GM12878 (cell line): ENCODE results near the gene MAGEA9. TPM values are rescaled to one million over a fixed set of nuclear protein-coding genes. Genes with fewer than 3 reads are reported as not detected.
A peak's percentile ranks its signal among the peaks of the same experiment; 100 is the strongest.

ENCODE experiments used
- ATAC-seq: fragments of 200-7000 bp; cut with Tn5 transposase; 3 replicates; pipeline ENCODE4 v1.9.1; 2020; ENCODE audit warnings: mild to moderate bottlenecking, moderate library complexity
- BruUV-seq: library from RNA; stranded (reverse); fragments of 400-500 nt; replicated peaks from 2 replicates; lab custom pipeline; 2021; lab: Mats Ljungman, UMichigan
- CTCF ChIA-PET: fragments of 300-600 bp; sonication (Branson Sonifier 250); formaldehyde crosslinking; extraction: SDS; loops from one replicate; lab custom pipeline; 2021; ENCODE audit warnings: inconsistent platforms; lab: Yijun Ruan, JAX
- POLR2A ChIA-PET: fragments of 350-600 bp; formaldehyde crosslinking; extraction: SDS; loops from one replicate; lab custom pipeline; 2021; ENCODE audit warnings: inconsistent platforms; lab: Charles Lee
- RAD21 ChIA-PET: fragments of 300-600 bp; sonication (Branson Sonifier 250); formaldehyde crosslinking; loops from one replicate; lab custom pipeline; 2023; ENCODE audit warnings: antibody characterized with exemption; ENCODE audit not compliant: unreplicated experiment; lab: Charles Lee
- SMC1A ChIA-PET: fragments of 300-600 bp; sonication (Branson Sonifier 250); formaldehyde crosslinking; loops from one replicate; lab custom pipeline; 2023; ENCODE audit not compliant: unreplicated experiment, uncharacterized antibody; lab: Charles Lee
- DNase-seq: peaks from one replicate; pipeline ENCODE4 v3.0.0-alpha.2; 2011; ENCODE audit warnings: low read depth, low spot score
- FAIRE-seq: peaks from 3 replicates; lab custom pipeline; 2011; peaks lifted over from hg19 to GRCh38; lab: Jason Lieb, UNC
- H2AFZ ChIP-seq: 2 replicates; pipeline ENCODE4 v1.6.0; 2011; ENCODE audit warnings: low read depth, low read length, control low read depth; ENCODE audit not compliant: control insufficient read depth
- H3K27ac ChIP-seq: 2 replicates; pipeline ENCODE4 v1.5.1; 2011; ENCODE audit warnings: control low read depth; ENCODE audit not compliant: control insufficient read depth, insufficient read depth
- H3K27me3 ChIP-seq, 2 experiments: replicated peaks in 1 of 2; 2 replicates each; pipeline versions ENCODE4 v1.6.0 to v1.6.1; 2011; ENCODE audit warnings: low read length in 1 of 2; ENCODE audit not compliant: control insufficient read depth in 2 of 2, insufficient read depth in 2 of 2
- H3K36me3 ChIP-seq, 2 experiments: 2 replicates each; pipeline ENCODE4 v1.5.1; 2011; ENCODE audit warnings: low read length in 1 of 2; ENCODE audit not compliant: control insufficient read depth in 2 of 2, insufficient read depth in 2 of 2
- H3K4me1 ChIP-seq: 2 replicates; pipeline ENCODE4 v1.6.1; 2011; ENCODE audit warnings: mild to moderate bottlenecking, low read length, moderate library complexity, mixed read lengths; ENCODE audit not compliant: control insufficient read depth, insufficient read depth
- H3K4me2 ChIP-seq: 2 replicates; pipeline ENCODE4 v1.6.0; 2011; ENCODE audit warnings: control low read depth; ENCODE audit not compliant: control insufficient read depth, insufficient read depth
- H3K4me3 ChIP-seq: fragments of 200-600 bp; sonication (generic); 2 replicates; pipeline ENCODE4 v1.5.1; 2016
- H3K79me2 ChIP-seq: 2 replicates; pipeline ENCODE4 v1.6.0; 2011; ENCODE audit warnings: low read length; ENCODE audit not compliant: control insufficient read depth, insufficient read depth
- H3K9ac ChIP-seq: 2 replicates; pipeline ENCODE4 v1.8.0; 2011; ENCODE audit warnings: low read length, control low read depth, mixed read lengths; ENCODE audit not compliant: control insufficient read depth, insufficient read depth
- H3K9me3 ChIP-seq: replicated peaks from 3 replicates; pipeline ENCODE4 v1.5.1; 2011; ENCODE audit warnings: mild to moderate bottlenecking, low read length; ENCODE audit not compliant: control insufficient read depth, insufficient read depth
- H4K20me1 ChIP-seq: 2 replicates; pipeline ENCODE4 v1.6.0; 2011; ENCODE audit not compliant: control insufficient read depth, insufficient read depth
- KDM1A ChIP-seq: fragments of 200-600 bp; sonication (generic); IDR thresholded peaks from 2 replicates; pipeline ENCODE4 v1.6.1; 2016; ENCODE audit warnings: borderline replicate concordance
- RELA ChIP-seq: fragments of 450-650 bp; IDR thresholded peaks from 2 replicates; pipeline ENCODE4 v1.8.0; 2014; ENCODE audit warnings: borderline replicate concordance; ENCODE audit not compliant: partially characterized antibody
- SUPT20H ChIP-seq: IDR thresholded peaks from 2 replicates; pipeline ENCODE4 v1.6.1; 2011; ENCODE audit warnings: low read depth, mild to moderate bottlenecking, low read length, moderate library complexity, borderline replicate concordance; ENCODE audit not compliant: control insufficient read depth
- YBX1 ChIP-seq: fragments of 450-650 bp; IDR thresholded peaks from 2 replicates; pipeline ENCODE4 v1.6.1; 2016; ENCODE audit warnings: antibody characterized with exemption
- in situ Hi-C: fragments of 300-500 bp; cut with MboI; formaldehyde crosslinking; loops from 9 replicates; pipeline ENCODE4 v1.14.3; 2018; ENCODE audit warnings: mixed read lengths
- intact Hi-C: fragments of 100-400 bp; cut with micrococcal nuclease; formaldehyde crosslinking; loops from one replicate; pipeline ENCODE4 v1.14.2; 2022; ENCODE audit not compliant: unreplicated experiment
- polyA plus RNA-seq, 11 experiments: library from polyadenylated mRNA; depleted of rRNA in 4 of 11; unstranded in 6 of 11; stranded (reverse) in 5 of 11; fragments of >200 nt; fragmentation: Nextera tagmentation in 4 of 11; fragmentation: Illumina TruSeq in 1 of 11; extraction: Ambion mirVana in 4 of 11; extraction: Trizol in 1 of 11; gene quantifications; 1 replicate in 1 of 11; 2 replicates in 10 of 11; pipeline versions ENCODE4 v1.2.1 to v1.2.3, GENCODE V29; 2011 to 2016; ENCODE audit warnings: inconsistent platforms in 2 of 11, missing spikeins in 2 of 11, low read depth in 1 of 11
- small RNA-seq: library from RNA; depleted of rRNA; stranded (forward); fragments of <200 nt; gene quantifications from one replicate; pipeline ENCODE3, GENCODE V24; 2014
- total RNA-seq, 4 experiments: library from RNA; depleted of rRNA in 3 of 4; stranded (reverse); fragments of >200 nt in 3 of 4; fragmentation: Illumina TruSeq in 1 of 4; extraction: Trizol in 1 of 4; gene quantifications; 2 replicates each; pipeline versions ENCODE4 v1.2.1 to v1.2.3, GENCODE V29; 2013 to 2021
- TF ChIP-seq, protein P1 (sequence below): fragments of 450-650 bp; IDR thresholded peaks from 2 replicates; pipeline ENCODE4 v1.6.1; 2017; ENCODE audit warnings: borderline replicate concordance
- TF ChIP-seq, protein P2 (sequence below): fragments of 450-650 bp; IDR thresholded peaks from 2 replicates; pipeline ENCODE4 v1.6.1; 2017; ENCODE audit warnings: mild to moderate bottlenecking, moderate library complexity

MAGEA9 gene
- total and polyA plus RNA-seq, 10 of the 15 experiments (the other 5 are each of a cell fraction or from before 2014, with no cell fraction given) = not detected

DNA sequence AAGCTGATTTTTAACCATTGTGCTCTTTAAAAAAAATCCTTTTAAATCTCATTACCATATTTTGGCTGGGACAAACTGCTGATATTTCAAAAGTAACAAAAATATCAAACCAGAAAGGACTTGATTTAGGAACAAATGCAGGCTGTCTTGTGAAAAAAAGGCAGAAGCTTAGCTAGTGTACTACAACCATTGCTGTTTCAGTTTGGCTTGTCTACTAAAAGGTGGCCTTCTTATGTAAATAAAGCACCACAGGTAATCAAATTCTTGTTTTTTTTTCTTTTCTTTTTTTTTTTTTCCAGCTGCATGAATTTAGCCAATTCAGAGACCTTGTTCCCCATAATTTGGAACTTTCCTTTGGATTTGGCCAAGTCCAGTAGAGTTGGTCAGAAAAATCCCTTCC, 55.4 kb downstream of the MAGEA9 start:
- Histone ChIP-seq H3K4me1 (no peaks in the 10 kb centered on the region), H3K27me3 (no peaks in the 10 kb centered on the region), H3K4me3 (no peak overlapping the region), H4K20me1 (no peaks in the 10 kb centered on the region), H3K9me3 (no peaks in the 10 kb centered on the region; the same call in 2 of the 3 replicates), H3K9ac (no peak overlapping the region), H2AFZ (no peak overlapping the region), H3K36me3 (no peaks in the 10 kb centered on the region), H3K4me2 (no peak overlapping the region), H3K27ac (no peak overlapping the region), H3K79me2 (no peaks in the 10 kb centered on the region)
- peak; percentile 58; the same call in 2 of the 3 replicates for ATAC-seq
- ChIA-PET CTCF (interaction anchor here (0.7 to 1.3 kb wide), 3 partner anchors 67 to 265 kb away, joined by 3 read pairs; no protein-coding TSS in a partner anchor), SMC1A (interaction anchor here (0.9 to 1.2 kb wide), 2 partner anchors 67 to 79 kb away, joined by 3 to 5 read pairs; no protein-coding TSS in a partner anchor), POLR2A (interaction anchor here (1.1 kb wide), 1 partner anchor 12 kb away, joined by 5 read pairs; no protein-coding TSS in a partner anchor), RAD21 (interaction anchor here (0.9 to 1.1 kb wide), 2 partner anchors 38 to 102 kb away, joined by 3 to 4 read pairs; no protein-coding TSS in a partner anchor)
- DNase-seq = no peak
- no TSS peak for BruUV-seq
- in situ Hi-C loops (no loop called here), intact Hi-C loops (no loop called here)
- no peak for TF ChIP-seq RELA
- TF ChIP-seq YBX1 = no peak
- TF ChIP-seq KDM1A = no peak
- TF ChIP-seq, protein P1, sequence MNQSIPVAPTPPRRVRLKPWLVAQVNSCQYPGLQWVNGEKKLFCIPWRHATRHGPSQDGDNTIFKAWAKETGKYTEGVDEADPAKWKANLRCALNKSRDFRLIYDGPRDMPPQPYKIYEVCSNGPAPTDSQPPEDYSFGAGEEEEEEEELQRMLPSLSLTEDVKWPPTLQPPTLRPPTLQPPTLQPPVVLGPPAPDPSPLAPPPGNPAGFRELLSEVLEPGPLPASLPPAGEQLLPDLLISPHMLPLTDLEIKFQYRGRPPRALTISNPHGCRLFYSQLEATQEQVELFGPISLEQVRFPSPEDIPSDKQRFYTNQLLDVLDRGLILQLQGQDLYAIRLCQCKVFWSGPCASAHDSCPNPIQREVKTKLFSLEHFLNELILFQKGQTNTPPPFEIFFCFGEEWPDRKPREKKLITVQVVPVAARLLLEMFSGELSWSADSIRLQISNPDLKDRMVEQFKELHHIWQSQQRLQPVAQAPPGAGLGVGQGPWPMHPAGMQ = no peak
- TF ChIP-seq SUPT20H = no peak
- TF ChIP-seq, protein P2, sequence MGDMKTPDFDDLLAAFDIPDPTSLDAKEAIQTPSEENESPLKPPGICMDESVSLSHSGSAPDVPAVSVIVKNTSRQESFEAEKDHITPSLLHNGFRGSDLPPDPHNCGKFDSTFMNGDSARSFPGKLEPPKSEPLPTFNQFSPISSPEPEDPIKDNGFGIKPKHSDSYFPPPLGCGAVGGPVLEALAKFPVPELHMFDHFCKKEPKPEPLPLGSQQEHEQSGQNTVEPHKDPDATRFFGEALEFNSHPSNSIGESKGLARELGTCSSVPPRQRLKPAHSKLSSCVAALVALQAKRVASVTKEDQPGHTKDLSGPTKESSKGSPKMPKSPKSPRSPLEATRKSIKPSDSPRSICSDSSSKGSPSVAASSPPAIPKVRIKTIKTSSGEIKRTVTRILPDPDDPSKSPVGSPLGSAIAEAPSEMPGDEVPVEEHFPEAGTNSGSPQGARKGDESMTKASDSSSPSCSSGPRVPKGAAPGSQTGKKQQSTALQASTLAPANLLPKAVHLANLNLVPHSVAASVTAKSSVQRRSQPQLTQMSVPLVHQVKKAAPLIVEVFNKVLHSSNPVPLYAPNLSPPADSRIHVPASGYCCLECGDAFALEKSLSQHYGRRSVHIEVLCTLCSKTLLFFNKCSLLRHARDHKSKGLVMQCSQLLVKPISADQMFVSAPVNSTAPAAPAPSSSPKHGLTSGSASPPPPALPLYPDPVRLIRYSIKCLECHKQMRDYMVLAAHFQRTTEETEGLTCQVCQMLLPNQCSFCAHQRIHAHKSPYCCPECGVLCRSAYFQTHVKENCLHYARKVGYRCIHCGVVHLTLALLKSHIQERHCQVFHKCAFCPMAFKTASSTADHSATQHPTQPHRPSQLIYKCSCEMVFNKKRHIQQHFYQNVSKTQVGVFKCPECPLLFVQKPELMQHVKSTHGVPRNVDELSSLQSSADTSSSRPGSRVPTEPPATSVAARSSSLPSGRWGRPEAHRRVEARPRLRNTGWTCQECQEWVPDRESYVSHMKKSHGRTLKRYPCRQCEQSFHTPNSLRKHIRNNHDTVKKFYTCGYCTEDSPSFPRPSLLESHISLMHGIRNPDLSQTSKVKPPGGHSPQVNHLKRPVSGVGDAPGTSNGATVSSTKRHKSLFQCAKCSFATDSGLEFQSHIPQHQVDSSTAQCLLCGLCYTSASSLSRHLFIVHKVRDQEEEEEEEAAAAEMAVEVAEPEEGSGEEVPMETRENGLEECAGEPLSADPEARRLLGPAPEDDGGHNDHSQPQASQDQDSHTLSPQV = no peak
- no peak for FAIRE-seq

Small RNAs within 50 kb of the gene (small RNA-seq; reads per million reads assigned to genes)
- not detected for gene AC244098.1
- gene AC244098.2 = not detected
- not detected for gene AC244098.3

Other genes starting within 250 kb of the MAGEA9 start
Only the 7 nearest of the 10 such genes appear.
- 0.11 TPM in 1 of 2 replicates, not detected in the other for gene HSFX2, start 186.6 kb upstream of the MAGEA9 start, total RNA-seq (2014; rRNA removed)
- gene HSFX2, start 186.6 kb upstream of the MAGEA9 start, total RNA-seq (2014; rRNA removed; fragmentation: Illumina TruSeq; extraction: Trizol) = 0.18 TPM in 1 of 2 replicates, not detected in the other
- gene HSFX2, start 186.6 kb upstream of the MAGEA9 start, total RNA-seq (2021) = not detected in 2 replicates
- gene HSFX2, start 186.6 kb upstream of the MAGEA9 start, polyA plus RNA-seq (2011; rRNA removed) = 0.07 TPM in 1 of 2 replicates, not detected in the other
- gene HSFX2, start 186.6 kb upstream of the MAGEA9 start, polyA plus RNA-seq (2014; fragmentation: Illumina TruSeq; extraction: Trizol) = not detected in 2 replicates
- not detected for gene HSFX2, start 186.6 kb upstream of the MAGEA9 start, polyA plus RNA-seq (2014; fragmentation: Nextera tagmentation; extraction: Ambion mirVana)
- gene HSFX2, start 186.6 kb upstream of the MAGEA9 start, polyA plus RNA-seq (2014; rRNA removed) = 0.14 TPM in 1 of 2 replicates, not detected in the other
- gene HSFX2, start 186.6 kb upstream of the MAGEA9 start, polyA plus RNA-seq (2016; fragmentation: Nextera tagmentation; extraction: Ambion mirVana) = not detected
- 11.9 and 12.5 TPM in 2 replicates for gene TMEM185A, start 150.1 kb upstream of the MAGEA9 start, total RNA-seq (2014; rRNA removed)
- 9.6 and 11.0 TPM in 2 replicates for gene TMEM185A, start 150.1 kb upstream of the MAGEA9 start, total RNA-seq (2014; rRNA removed; fragmentation: Illumina TruSeq; extraction: Trizol)
- gene TMEM185A, start 150.1 kb upstream of the MAGEA9 start, total RNA-seq (2021) = 13.0 and 15.0 TPM in 2 replicates
- gene TMEM185A, start 150.1 kb upstream of the MAGEA9 start, polyA plus RNA-seq (2011; rRNA removed) = 24.5 and 25.1 TPM in 2 replicates
- gene TMEM185A, start 150.1 kb upstream of the MAGEA9 start, polyA plus RNA-seq (2014; fragmentation: Illumina TruSeq; extraction: Trizol) = 11.2 and 11.5 TPM in 2 replicates
- 1 to 10 TPM; 2.4 to 3.9 TPM for gene TMEM185A, start 150.1 kb upstream of the MAGEA9 start, polyA plus RNA-seq (2014; fragmentation: Nextera tagmentation; extraction: Ambion mirVana)
- gene TMEM185A, start 150.1 kb upstream of the MAGEA9 start, polyA plus RNA-seq (2014; rRNA removed) = 11.6 and 11.9 TPM in 2 replicates
- gene TMEM185A, start 150.1 kb upstream of the MAGEA9 start, polyA plus RNA-seq (2016; fragmentation: Nextera tagmentation; extraction: Ambion mirVana) = 10 to 100 TPM; 16.8 to 19.1 TPM
- gene MAGEA11, start 69.9 kb upstream of the MAGEA9 start, total RNA-seq (2014; rRNA removed) = not detected in 2 replicates
- not detected in 2 replicates for gene MAGEA11, start 69.9 kb upstream of the MAGEA9 start, total RNA-seq (2014; rRNA removed; fragmentation: Illumina TruSeq; extraction: Trizol)
- gene MAGEA11, start 69.9 kb upstream of the MAGEA9 start, total RNA-seq (2021) = not detected in 2 replicates
- not detected in 2 replicates for gene MAGEA11, start 69.9 kb upstream of the MAGEA9 start, polyA plus RNA-seq (2011; rRNA removed)
- gene MAGEA11, start 69.9 kb upstream of the MAGEA9 start, polyA plus RNA-seq (2014; fragmentation: Illumina TruSeq; extraction: Trizol) = not detected in 2 replicates
- under 1 TPM in 1 of 2 experiments, not detected in 1; 0.07 TPM for gene MAGEA11, start 69.9 kb upstream of the MAGEA9 start, polyA plus RNA-seq (2014; fragmentation: Nextera tagmentation; extraction: Ambion mirVana)
- gene MAGEA11, start 69.9 kb upstream of the MAGEA9 start, polyA plus RNA-seq (2014; rRNA removed) = not detected in 2 replicates
- gene MAGEA11, start 69.9 kb upstream of the MAGEA9 start, polyA plus RNA-seq (2016; fragmentation: Nextera tagmentation; extraction: Ambion mirVana) = not detected
- gene HSFX1, start 7.9 kb upstream of the MAGEA9 start, total RNA-seq (2014; rRNA removed) = 0.16 and 0.34 TPM in 2 replicates
- 0.09 and 0.14 TPM in 2 replicates for gene HSFX1, start 7.9 kb upstream of the MAGEA9 start, total RNA-seq (2014; rRNA removed; fragmentation: Illumina TruSeq; extraction: Trizol)
- 0.35 and 0.56 TPM in 2 replicates for gene HSFX1, start 7.9 kb upstream of the MAGEA9 start, total RNA-seq (2021)
- gene HSFX1, start 7.9 kb upstream of the MAGEA9 start, polyA plus RNA-seq (2011; rRNA removed) = 0.15 and 0.16 TPM in 2 replicates
- 0.10 TPM in 1 of 2 replicates, not detected in the other for gene HSFX1, start 7.9 kb upstream of the MAGEA9 start, polyA plus RNA-seq (2014; fragmentation: Illumina TruSeq; extraction: Trizol)
- gene HSFX1, start 7.9 kb upstream of the MAGEA9 start, polyA plus RNA-seq (2014; fragmentation: Nextera tagmentation; extraction: Ambion mirVana) = not detected
- gene HSFX1, start 7.9 kb upstream of the MAGEA9 start, polyA plus RNA-seq (2014; rRNA removed) = 0.06 and 0.25 TPM in 2 replicates
- gene HSFX1, start 7.9 kb upstream of the MAGEA9 start, polyA plus RNA-seq (2016; fragmentation: Nextera tagmentation; extraction: Ambion mirVana) = under 1 TPM in 1 of 2 experiments, not detected in 1; 0.09 TPM
- not detected in 2 replicates for gene MAGEA8, start 99.3 kb downstream of the MAGEA9 start, total RNA-seq (2014; rRNA removed)
- gene MAGEA8, start 99.3 kb downstream of the MAGEA9 start, total RNA-seq (2014; rRNA removed; fragmentation: Illumina TruSeq; extraction: Trizol) = not detected in 2 replicates
- not detected in 2 replicates for gene MAGEA8, start 99.3 kb downstream of the MAGEA9 start, total RNA-seq (2021)
- 0.04 and 0.20 TPM in 2 replicates for gene MAGEA8, start 99.3 kb downstream of the MAGEA9 start, polyA plus RNA-seq (2011; rRNA removed)
- 0.06 TPM in 1 of 2 replicates, not detected in the other for gene MAGEA8, start 99.3 kb downstream of the MAGEA9 start, polyA plus RNA-seq (2014; fragmentation: Illumina TruSeq; extraction: Trizol)
- gene MAGEA8, start 99.3 kb downstream of the MAGEA9 start, polyA plus RNA-seq (2014; fragmentation: Nextera tagmentation; extraction: Ambion mirVana) = under 1 TPM in 1 of 2 experiments, not detected in 1; 0.13 TPM
- not detected in 2 replicates for gene MAGEA8, start 99.3 kb downstream of the MAGEA9 start, polyA plus RNA-seq (2014; rRNA removed)
- not detected for gene MAGEA8, start 99.3 kb downstream of the MAGEA9 start, polyA plus RNA-seq (2016; fragmentation: Nextera tagmentation; extraction: Ambion mirVana)
- 0.16 TPM in 1 of 2 replicates, not detected in the other for gene HSFX4, start 147.6 kb downstream of the MAGEA9 start, total RNA-seq (2014; rRNA removed)
- not detected in 2 replicates for gene HSFX4, start 147.6 kb downstream of the MAGEA9 start, total RNA-seq (2014; rRNA removed; fragmentation: Illumina TruSeq; extraction: Trizol)
- not detected in 2 replicates for gene HSFX4, start 147.6 kb downstream of the MAGEA9 start, total RNA-seq (2021)
- not detected in 2 replicates for gene HSFX4, start 147.6 kb downstream of the MAGEA9 start, polyA plus RNA-seq (2011; rRNA removed)
- gene HSFX4, start 147.6 kb downstream of the MAGEA9 start, polyA plus RNA-seq (2014; fragmentation: Illumina TruSeq; extraction: Trizol) = 0.44 TPM in 1 of 2 replicates, not detected in the other
- gene HSFX4, start 147.6 kb downstream of the MAGEA9 start, polyA plus RNA-seq (2014; fragmentation: Nextera tagmentation; extraction: Ambion mirVana) = under 1 TPM; 0.11 to 0.21 TPM
- 0.13 TPM in 1 of 2 replicates, not detected in the other for gene HSFX4, start 147.6 kb downstream of the MAGEA9 start, polyA plus RNA-seq (2014; rRNA removed)
- gene HSFX4, start 147.6 kb downstream of the MAGEA9 start, polyA plus RNA-seq (2016; fragmentation: Nextera tagmentation; extraction: Ambion mirVana) = under 1 TPM; 0.21 to 0.24 TPM
- 28.7 and 38.6 TPM in 2 replicates for gene EOLA2, start 156.6 kb downstream of the MAGEA9 start, total RNA-seq (2014; rRNA removed)
- 22.5 and 23.9 TPM in 2 replicates for gene EOLA2, start 156.6 kb downstream of the MAGEA9 start, total RNA-seq (2014; rRNA removed; fragmentation: Illumina TruSeq; extraction: Trizol)
- gene EOLA2, start 156.6 kb downstream of the MAGEA9 start, total RNA-seq (2021) = 41.0 and 48.7 TPM in 2 replicates
- gene EOLA2, start 156.6 kb downstream of the MAGEA9 start, polyA plus RNA-seq (2011; rRNA removed) = 38.0 and 44.1 TPM in 2 replicates
- 28.0 and 35.8 TPM in 2 replicates for gene EOLA2, start 156.6 kb downstream of the MAGEA9 start, polyA plus RNA-seq (2014; fragmentation: Illumina TruSeq; extraction: Trizol)
- gene EOLA2, start 156.6 kb downstream of the MAGEA9 start, polyA plus RNA-seq (2014; fragmentation: Nextera tagmentation; extraction: Ambion mirVana) = 10 to 100 TPM; 26.9 to 37.0 TPM
- 53.7 and 54.2 TPM in 2 replicates for gene EOLA2, start 156.6 kb downstream of the MAGEA9 start, polyA plus RNA-seq (2014; rRNA removed)
- gene EOLA2, start 156.6 kb downstream of the MAGEA9 start, polyA plus RNA-seq (2016; fragmentation: Nextera tagmentation; extraction: Ambion mirVana) = 10 to 100 TPM; 55.4 to 55.8 TPM